Neural cell (in vitro differentiated cells): ENCODE measurements around the gene SLFN12L. TPM values are rescaled to one million over a fixed set of nuclear protein-coding genes. Genes with fewer than 3 reads are reported as not detected.

Experiments used
- H2AFZ ChIP-seq: fragments of 200-600, 300-800 bp; sonication (generic), shearing (Covaris generic); 2 replicates; pipeline ENCODE4 v1.6.0; 2014; ENCODE audit warnings: low read depth, mild to moderate bottlenecking, antibody characterized with exemption, low read length, moderate library complexity
- H3F3A ChIP-seq: fragments of 200-600 bp; shearing (Covaris generic); 2 replicates; pipeline ENCODE4 v1.6.1; 2016; ENCODE audit warnings: mild to moderate bottlenecking, moderate library complexity, mixed read lengths, antibody characterized with exemption, low read length; ENCODE audit not compliant: insufficient read depth, poor library complexity, severe bottlenecking
- H3K27ac ChIP-seq: fragments of 200-600, 300-800 bp; sonication (generic), shearing (Covaris generic); 2 replicates; pipeline ENCODE4 v1.5.1; 2014; ENCODE audit warnings: mild to moderate bottlenecking, low read length, moderate library complexity
- H3K27me3 ChIP-seq: fragments of 300-800, 200-600 bp; sonication (generic), shearing (Covaris generic); 2 replicates; pipeline ENCODE4 v1.6.0; 2014; ENCODE audit warnings: mild to moderate bottlenecking, low read depth, low read length, moderate library complexity; ENCODE audit not compliant: insufficient read depth
- H3K36me3 ChIP-seq: fragments of 300-800, 200-600 bp; sonication (generic), shearing (Covaris generic); 2 replicates; pipeline ENCODE4 v1.5.1; 2014; ENCODE audit warnings: mild to moderate bottlenecking, antibody characterized with exemption, low read length, moderate library complexity; ENCODE audit not compliant: insufficient read depth
- H3K4me2 ChIP-seq: fragments of 300-800, 200-600 bp; sonication (generic), shearing (Covaris generic); 2 replicates; pipeline ENCODE4 v1.6.0; 2014; ENCODE audit warnings: mild to moderate bottlenecking, low read length
- H3K4me3 ChIP-seq: fragments of 300-800, 200-600 bp; sonication (generic), shearing (Covaris generic); 2 replicates; pipeline ENCODE4 v1.5.1; 2014; ENCODE audit warnings: mild to moderate bottlenecking, low read length, moderate library complexity
- H3K79me2 ChIP-seq: fragments of 200-600 bp; shearing (Covaris generic); replicated peaks from 2 replicates; pipeline ENCODE4 v1.6.0; 2014; ENCODE audit warnings: mild to moderate bottlenecking, low read length, moderate library complexity; ENCODE audit not compliant: insufficient read depth
- H3K9ac ChIP-seq: fragments of 300-800, 200-600 bp; sonication (generic), shearing (Covaris generic); 2 replicates; pipeline ENCODE4 v1.6.1; 2016; ENCODE audit warnings: mild to moderate bottlenecking, low read length, mixed read lengths
- H3K9me2 ChIP-seq: fragments of 200-600 bp; shearing (Covaris generic); 2 replicates; pipeline ENCODE4 v1.6.1; 2016; ENCODE audit warnings: mild to moderate bottlenecking, low read length, mixed read lengths; ENCODE audit not compliant: insufficient read depth
- H3K9me3 ChIP-seq: fragments of 200-600, 300-800 bp; sonication (generic), shearing (Covaris generic); 2 replicates; pipeline ENCODE4 v1.6.1; 2016; ENCODE audit warnings: mild to moderate bottlenecking, mixed run types, low read length, moderate library complexity, mixed read lengths
- H4K20me1 ChIP-seq: fragments of 200-600 bp; shearing (Covaris generic); 2 replicates; pipeline ENCODE4 v1.6.1; 2016; ENCODE audit warnings: mild to moderate bottlenecking, mixed run types; ENCODE audit not compliant: insufficient read depth
- EP300 ChIP-seq: fragments of 450-650 bp; conservative IDR thresholded peaks from 2 replicates; pipeline ENCODE4 v1.6.1; 2014; ENCODE audit warnings: antibody characterized with exemption, mild to moderate bottlenecking, moderate library complexity; ENCODE audit not compliant: poor library complexity, severe bottlenecking
- EZH2 ChIP-seq: fragments of 200-600, 300-800 bp; shearing (Covaris generic), sonication (generic); IDR thresholded peaks from 2 replicates; pipeline ENCODE4 v1.6.1; 2014; ENCODE audit warnings: antibody characterized with exemption, low read length, borderline replicate concordance, mild to moderate bottlenecking; ENCODE audit not compliant: insufficient read depth, poor library complexity, severe bottlenecking
- MXI1 ChIP-seq: fragments of 450-650 bp; conservative IDR thresholded peaks from 2 replicates; pipeline ENCODE4 v1.6.1; 2014; ENCODE audit warnings: antibody characterized with exemption, mild to moderate bottlenecking; ENCODE audit not compliant: poor library complexity, severe bottlenecking
- POLR2AphosphoS5 ChIP-seq: IDR thresholded peaks from 2 replicates; pipeline ENCODE4 v1.6.1; 2012
- RAD21 ChIP-seq: fragments of 450-650 bp; conservative IDR thresholded peaks from 2 replicates; pipeline ENCODE4 v1.6.1; 2014; ENCODE audit warnings: antibody characterized with exemption, mild to moderate bottlenecking, moderate library complexity
- SMC3 ChIP-seq: fragments of 450-650 bp; conservative IDR thresholded peaks from 2 replicates; pipeline ENCODE4 v1.6.1; 2014; ENCODE audit warnings: antibody characterized with exemption, mild to moderate bottlenecking, moderate library complexity; ENCODE audit not compliant: poor library complexity
- TAF1 ChIP-seq: IDR thresholded peaks from 2 replicates; pipeline ENCODE4 v1.6.1; 2012; ENCODE audit warnings: low read depth
- polyA minus RNA-seq: library from RNA; depleted of rRNA, polyadenylated mRNA; stranded (reverse); fragments of >200 nt; gene quantifications from 2 replicates; pipeline ENCODE4 v1.2.3, GENCODE V29; 2014
- polyA plus RNA-seq: library from polyadenylated mRNA; depleted of rRNA; stranded (reverse); fragments of >200 nt; gene quantifications from 2 replicates; pipeline ENCODE4 v1.2.3, GENCODE V29; 2014
- TF ChIP-seq, protein P1 (sequence below): fragments of 450-650 bp; IDR thresholded peaks from 2 replicates; pipeline ENCODE4 v1.5.1; 2014; ENCODE audit warnings: antibody characterized with exemption, mild to moderate bottlenecking, moderate library complexity; ENCODE audit not compliant: poor library complexity, severe bottlenecking
- TF ChIP-seq, protein P2 (sequence below): IDR thresholded peaks from 2 replicates; pipeline ENCODE4 v1.6.1; 2012; ENCODE audit warnings: borderline replicate concordance

SLFN12L gene
- polyA plus RNA-seq (not detected in 2 replicates), polyA minus RNA-seq (not detected in 2 replicates)

DNA sequence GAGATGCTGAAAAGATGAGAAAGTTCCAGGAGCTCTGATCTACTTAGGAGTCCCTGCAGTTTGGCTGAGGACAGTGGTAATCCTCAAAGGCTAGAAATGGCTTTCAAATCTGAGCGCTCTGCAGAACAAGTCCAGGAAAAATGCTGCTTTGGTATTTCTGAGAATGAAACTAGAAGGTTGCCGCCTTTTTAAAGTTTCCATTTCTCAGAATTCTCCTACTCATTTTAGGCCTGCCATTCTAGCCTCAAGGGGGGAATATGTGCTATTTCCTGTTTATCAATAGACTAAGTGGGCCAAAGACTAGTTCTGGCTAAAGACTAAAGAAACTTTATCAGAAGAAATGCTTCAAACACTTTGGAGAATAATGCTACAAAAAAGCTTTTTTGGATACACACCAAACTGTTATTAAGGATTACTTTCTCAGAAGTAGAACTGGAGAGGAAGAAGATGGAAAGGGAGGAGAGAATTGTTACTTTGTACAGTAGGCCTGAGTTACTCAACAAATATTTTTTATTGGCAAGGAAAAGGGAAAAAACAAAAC, at the start of gene SLFN12L:
Gene SLFN12L, minus strand, starts transcription at position 78 of the 541 bp plus-strand sequence. CDS start 15,314 bp downstream, outside the sequence.
- no peaks in the 10 kb centered on the region for H3F3A ChIP-seq
- no peak within 1 kb of the TSS for H3K4me3 ChIP-seq
- H3K9me3 ChIP-seq, result no peaks in the 10 kb centered on the region
- no peak within 1 kb of the TSS for H2AFZ ChIP-seq
- H4K20me1 ChIP-seq, result no peaks in the 10 kb centered on the region
- no peaks in the 10 kb centered on the region for H3K36me3 ChIP-seq
- no peaks in the 10 kb centered on the region for H3K79me2 ChIP-seq
- peaks cover 5% of the 10 kb centered on the region for H3K27me3 ChIP-seq
- H3K9ac ChIP-seq, result no peak within 1 kb of the TSS
- no peaks in the 10 kb centered on the region for H3K9me2 ChIP-seq
- H3K27ac ChIP-seq, result no peak within 1 kb of the TSS
- H3K4me2 ChIP-seq, result no peak within 1 kb of the TSS
- TF ChIP-seq RAD21 (no peak), POLR2AphosphoS5 (no peak), EP300 (no peak), TAF1 (no peak), MXI1 (no peak), SMC3 (no peak), EZH2 (no peak)
- TF ChIP-seq, protein P1, sequence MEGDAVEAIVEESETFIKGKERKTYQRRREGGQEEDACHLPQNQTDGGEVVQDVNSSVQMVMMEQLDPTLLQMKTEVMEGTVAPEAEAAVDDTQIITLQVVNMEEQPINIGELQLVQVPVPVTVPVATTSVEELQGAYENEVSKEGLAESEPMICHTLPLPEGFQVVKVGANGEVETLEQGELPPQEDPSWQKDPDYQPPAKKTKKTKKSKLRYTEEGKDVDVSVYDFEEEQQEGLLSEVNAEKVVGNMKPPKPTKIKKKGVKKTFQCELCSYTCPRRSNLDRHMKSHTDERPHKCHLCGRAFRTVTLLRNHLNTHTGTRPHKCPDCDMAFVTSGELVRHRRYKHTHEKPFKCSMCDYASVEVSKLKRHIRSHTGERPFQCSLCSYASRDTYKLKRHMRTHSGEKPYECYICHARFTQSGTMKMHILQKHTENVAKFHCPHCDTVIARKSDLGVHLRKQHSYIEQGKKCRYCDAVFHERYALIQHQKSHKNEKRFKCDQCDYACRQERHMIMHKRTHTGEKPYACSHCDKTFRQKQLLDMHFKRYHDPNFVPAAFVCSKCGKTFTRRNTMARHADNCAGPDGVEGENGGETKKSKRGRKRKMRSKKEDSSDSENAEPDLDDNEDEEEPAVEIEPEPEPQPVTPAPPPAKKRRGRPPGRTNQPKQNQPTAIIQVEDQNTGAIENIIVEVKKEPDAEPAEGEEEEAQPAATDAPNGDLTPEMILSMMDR, result no peak
- TF ChIP-seq, protein P2, sequence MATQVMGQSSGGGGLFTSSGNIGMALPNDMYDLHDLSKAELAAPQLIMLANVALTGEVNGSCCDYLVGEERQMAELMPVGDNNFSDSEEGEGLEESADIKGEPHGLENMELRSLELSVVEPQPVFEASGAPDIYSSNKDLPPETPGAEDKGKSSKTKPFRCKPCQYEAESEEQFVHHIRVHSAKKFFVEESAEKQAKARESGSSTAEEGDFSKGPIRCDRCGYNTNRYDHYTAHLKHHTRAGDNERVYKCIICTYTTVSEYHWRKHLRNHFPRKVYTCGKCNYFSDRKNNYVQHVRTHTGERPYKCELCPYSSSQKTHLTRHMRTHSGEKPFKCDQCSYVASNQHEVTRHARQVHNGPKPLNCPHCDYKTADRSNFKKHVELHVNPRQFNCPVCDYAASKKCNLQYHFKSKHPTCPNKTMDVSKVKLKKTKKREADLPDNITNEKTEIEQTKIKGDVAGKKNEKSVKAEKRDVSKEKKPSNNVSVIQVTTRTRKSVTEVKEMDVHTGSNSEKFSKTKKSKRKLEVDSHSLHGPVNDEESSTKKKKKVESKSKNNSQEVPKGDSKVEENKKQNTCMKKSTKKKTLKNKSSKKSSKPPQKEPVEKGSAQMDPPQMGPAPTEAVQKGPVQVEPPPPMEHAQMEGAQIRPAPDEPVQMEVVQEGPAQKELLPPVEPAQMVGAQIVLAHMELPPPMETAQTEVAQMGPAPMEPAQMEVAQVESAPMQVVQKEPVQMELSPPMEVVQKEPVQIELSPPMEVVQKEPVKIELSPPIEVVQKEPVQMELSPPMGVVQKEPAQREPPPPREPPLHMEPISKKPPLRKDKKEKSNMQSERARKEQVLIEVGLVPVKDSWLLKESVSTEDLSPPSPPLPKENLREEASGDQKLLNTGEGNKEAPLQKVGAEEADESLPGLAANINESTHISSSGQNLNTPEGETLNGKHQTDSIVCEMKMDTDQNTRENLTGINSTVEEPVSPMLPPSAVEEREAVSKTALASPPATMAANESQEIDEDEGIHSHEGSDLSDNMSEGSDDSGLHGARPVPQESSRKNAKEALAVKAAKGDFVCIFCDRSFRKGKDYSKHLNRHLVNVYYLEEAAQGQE, result no peak

DNA sequence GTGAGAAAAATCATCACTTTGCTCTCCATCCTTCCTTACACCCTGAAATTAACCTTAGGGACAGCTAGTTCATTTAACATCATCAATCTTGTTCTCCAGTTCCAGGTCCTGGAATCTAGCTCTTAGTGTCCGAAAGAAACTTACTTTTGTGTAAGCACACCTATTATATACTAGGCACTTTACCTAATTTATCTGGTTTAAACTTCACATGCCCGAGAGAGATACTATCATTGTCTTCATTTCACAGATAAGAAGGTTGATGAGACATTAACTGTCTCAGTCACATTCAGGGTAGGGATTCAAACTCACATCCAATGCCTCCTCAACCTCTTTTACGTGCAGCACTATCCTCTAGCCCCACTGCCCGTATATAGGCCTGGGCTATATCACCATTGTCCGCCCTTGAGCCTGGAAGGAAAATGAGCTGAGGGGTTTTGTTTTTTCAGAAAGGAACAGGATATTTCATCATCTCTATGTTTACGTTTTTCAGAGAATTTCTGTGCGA, 49.1 kb upstream of the SLFN12L start:
- Histone ChIP-seq H4K20me1 (no peaks in the 10 kb centered on the region), H3K27ac (peak overlapping the region; percentile 98), H3K4me2 (peak overlapping the region; percentile 56), H3K79me2 (peaks cover 37% of the 10 kb centered on the region), H3K4me3 (peak overlapping the region; percentile 85), H2AFZ (peak overlapping the region; percentile 60), H3K36me3 (no peaks in the 10 kb centered on the region), H3K9ac (peak overlapping the region; percentile 97), H3K9me3 (no peaks in the 10 kb centered on the region), H3K27me3 (no peaks in the 10 kb centered on the region), H3K9me2 (no peaks in the 10 kb centered on the region), H3F3A (peaks cover 4% of the 10 kb centered on the region)
- TF ChIP-seq, protein P2, result no peak
- TF ChIP-seq EZH2 (no peak), MXI1 (no peak), TAF1 (no peak), POLR2AphosphoS5 (no peak), EP300 (no peak), RAD21 (no peak), SMC3 (no peak)
- TF ChIP-seq, protein P1, result no peak
